22Rv1 (cell line): ENCODE measurements around the gene KIF18A.

ENCODE experiments used
- CTCF ChIP-seq: fragments of 450-650 bp; IDR thresholded peaks from 2 replicates; pipeline ENCODE4 v1.5.1; 2017; ENCODE audit warnings: mild to moderate bottlenecking
- ZFX ChIP-seq: fragments of 450-650 bp; IDR thresholded peaks from 2 replicates; pipeline ENCODE4 v1.6.1; 2017; ENCODE audit warnings: antibody characterized with exemption, borderline replicate concordance

GRCh38 chr11:27977031-27977430, 130.9 kb downstream of the KIF18A start:
- TF ChIP-seq ZFX: no peak
- no peak for TF ChIP-seq CTCF
